ENCODE results near the gene TUT7.

TUT7 gene

GRCh38 chr9:86333651-86334050 lies 20.6 kb downstream of the TUT7 start:
- TF ChIP-seq REST (IDR thresholded peaks at IDR 0.05; ENCODE audit: insufficient read depth in 1 of 2, low read depth in 2 of 2, low read length in 2 of 2) (no peak), SIN3A (IDR thresholded peaks at IDR 0.05; ENCODE audit: borderline replicate concordance, insufficient read depth, low read length) (no peak), TAF1 (IDR thresholded peaks at IDR 0.05; ENCODE audit: borderline replicate concordance, insufficient read depth, low read length) (no peak), POLR2AphosphoS5 (IDR thresholded peaks at IDR 0.05; ENCODE audit: low read depth, low read length) (no peak), FOXP2 (optimal IDR thresholded peaks at IDR 0.05; ENCODE audit: borderline replicate concordance, extremely low read depth, extremely low read length, insufficient read depth) (no peak)

GRCh38 chr9:86330186-86330585 lies 24.0 kb downstream of the TUT7 start:
- TF ChIP-seq TAF1 (IDR thresholded peaks at IDR 0.05; ENCODE audit: borderline replicate concordance, insufficient read depth, low read length), result no peak
- TF ChIP-seq SIN3A (IDR thresholded peaks at IDR 0.05; ENCODE audit: borderline replicate concordance, insufficient read depth, low read length), result no peak
- no peak for TF ChIP-seq POLR2AphosphoS5 (IDR thresholded peaks at IDR 0.05; ENCODE audit: low read depth, low read length)
- TF ChIP-seq FOXP2 (optimal IDR thresholded peaks at IDR 0.05; ENCODE audit: borderline replicate concordance, extremely low read depth, extremely low read length, insufficient read depth), result no peak
- no peak for TF ChIP-seq REST (IDR thresholded peaks at IDR 0.05; ENCODE audit: insufficient read depth in 1 of 2, low read depth in 2 of 2, low read length in 2 of 2)

- TF ChIP-seq SIN3A (IDR thresholded peaks at IDR 0.05; ENCODE audit: borderline replicate concordance, insufficient read depth, low read length) (no peak), POLR2AphosphoS5 (IDR thresholded peaks at IDR 0.05; ENCODE audit: low read depth, low read length) (no peak), TAF1 (IDR thresholded peaks at IDR 0.05; ENCODE audit: borderline replicate concordance, insufficient read depth, low read length) (no peak), REST (IDR thresholded peaks at IDR 0.05; ENCODE audit: insufficient read depth in 1 of 2, low read depth in 2 of 2, low read length in 2 of 2) (no peak), FOXP2 (optimal IDR thresholded peaks at IDR 0.05; ENCODE audit: borderline replicate concordance, extremely low read depth, extremely low read length, insufficient read depth) (no peak)
These were observed 24.6 kb downstream of the TUT7 start for GRCh38 chr9:86329649-86330048.

- TF ChIP-seq TAF1 (IDR thresholded peaks at IDR 0.05; ENCODE audit: borderline replicate concordance, insufficient read depth, low read length) (no peak), SIN3A (IDR thresholded peaks at IDR 0.05; ENCODE audit: borderline replicate concordance, insufficient read depth, low read length) (no peak), POLR2AphosphoS5 (IDR thresholded peaks at IDR 0.05; ENCODE audit: low read depth, low read length) (no peak), REST (IDR thresholded peaks at IDR 0.05; ENCODE audit: insufficient read depth in 1 of 2, low read depth in 2 of 2, low read length in 2 of 2) (no peak), FOXP2 (optimal IDR thresholded peaks at IDR 0.05; ENCODE audit: borderline replicate concordance, extremely low read depth, extremely low read length, insufficient read depth) (no peak)
These were observed 26.1 kb downstream of the TUT7 start for GRCh38 chr9:86328156-86328555.

- TF ChIP-seq FOXP2 (optimal IDR thresholded peaks at IDR 0.05; ENCODE audit: borderline replicate concordance, extremely low read depth, extremely low read length, insufficient read depth) (no peak), TAF1 (IDR thresholded peaks at IDR 0.05; ENCODE audit: borderline replicate concordance, insufficient read depth, low read length) (no peak)
These were observed 27.7 kb downstream of the TUT7 start for GRCh38 chr9:86326536-86326935.

All from PFSK-1 (cell line).